Keratinocyte (primary cell): Measurements from ENCODE around the gene PARD3.

Experiments
- EZH2 ChIP-seq: IDR thresholded peaks from one replicate; pipeline ENCODE4 v1.6.1; 2012; ENCODE audit warnings: inconsistent platforms, mild to moderate bottlenecking, low read length, moderate library complexity
- TF ChIP-seq, protein P1 (sequence below), 3 experiments: IDR thresholded peaks in 1 of 3; conservative IDR thresholded peaks in 1 of 3; optimal IDR thresholded peaks in 1 of 3; 2 replicates in 2 of 3; 3 replicates in 1 of 3; pipeline versions ENCODE3 to v1.5.1; 2011; ENCODE audit warnings: low read length in 3 of 3, mild to moderate bottlenecking in 3 of 3, moderate library complexity in 2 of 3, control low read depth in 1 of 3, inconsistent platforms in 1 of 3; ENCODE audit not compliant: insufficient read depth in 2 of 3; ENCODE audit errors: extremely low read depth in 1 of 3

DNA sequence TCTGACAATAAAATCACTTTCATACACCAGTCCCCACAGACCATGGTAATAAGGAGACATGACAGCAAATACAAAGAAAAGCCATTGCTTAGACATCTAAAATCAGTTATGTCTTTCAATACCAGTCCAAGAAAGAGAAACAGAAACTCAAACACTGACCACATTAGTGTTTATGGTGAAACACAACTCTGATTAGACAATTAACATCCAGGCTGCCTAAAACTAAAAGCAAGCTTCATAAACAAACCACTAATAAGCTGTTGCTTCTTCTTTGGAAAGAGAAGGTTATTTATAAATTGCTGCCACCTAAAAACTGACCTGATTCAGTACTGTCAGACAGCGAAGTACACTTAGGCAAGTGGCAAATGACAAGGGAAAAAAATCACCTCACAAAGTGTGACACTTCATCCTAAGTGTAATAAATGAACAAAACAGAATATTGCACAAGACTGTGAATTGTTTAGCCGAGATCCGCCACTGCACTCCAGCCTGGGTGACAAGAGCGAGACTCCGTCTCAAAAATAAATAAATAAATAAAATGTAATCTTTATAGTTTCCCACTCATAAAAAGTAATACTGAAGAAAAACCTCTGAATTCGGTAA is 277.4 kb downstream of the PARD3 start:
- TF ChIP-seq EZH2: no peak
- TF ChIP-seq, protein P1, sequence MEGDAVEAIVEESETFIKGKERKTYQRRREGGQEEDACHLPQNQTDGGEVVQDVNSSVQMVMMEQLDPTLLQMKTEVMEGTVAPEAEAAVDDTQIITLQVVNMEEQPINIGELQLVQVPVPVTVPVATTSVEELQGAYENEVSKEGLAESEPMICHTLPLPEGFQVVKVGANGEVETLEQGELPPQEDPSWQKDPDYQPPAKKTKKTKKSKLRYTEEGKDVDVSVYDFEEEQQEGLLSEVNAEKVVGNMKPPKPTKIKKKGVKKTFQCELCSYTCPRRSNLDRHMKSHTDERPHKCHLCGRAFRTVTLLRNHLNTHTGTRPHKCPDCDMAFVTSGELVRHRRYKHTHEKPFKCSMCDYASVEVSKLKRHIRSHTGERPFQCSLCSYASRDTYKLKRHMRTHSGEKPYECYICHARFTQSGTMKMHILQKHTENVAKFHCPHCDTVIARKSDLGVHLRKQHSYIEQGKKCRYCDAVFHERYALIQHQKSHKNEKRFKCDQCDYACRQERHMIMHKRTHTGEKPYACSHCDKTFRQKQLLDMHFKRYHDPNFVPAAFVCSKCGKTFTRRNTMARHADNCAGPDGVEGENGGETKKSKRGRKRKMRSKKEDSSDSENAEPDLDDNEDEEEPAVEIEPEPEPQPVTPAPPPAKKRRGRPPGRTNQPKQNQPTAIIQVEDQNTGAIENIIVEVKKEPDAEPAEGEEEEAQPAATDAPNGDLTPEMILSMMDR (optimal IDR thresholded peaks at IDR 0.05 in 1 of 3, IDR thresholded peaks at IDR 0.05 in 1 of 3, conservative IDR thresholded peaks at IDR 0.05 in 1 of 3; ENCODE audit: extremely low read depth in 1 of 3, insufficient read depth in 2 of 3, low read length in 3 of 3): no peak
